DMS 273 (cell line): Measurements from ENCODE around the gene TRIML1.

Experiments used
- DNase-seq: peaks from one replicate; lab custom pipeline; 2025; ENCODE audit not compliant: unreplicated experiment; lab: John Stamatoyannopoulos, UW

Gene TRIML1, protein sequence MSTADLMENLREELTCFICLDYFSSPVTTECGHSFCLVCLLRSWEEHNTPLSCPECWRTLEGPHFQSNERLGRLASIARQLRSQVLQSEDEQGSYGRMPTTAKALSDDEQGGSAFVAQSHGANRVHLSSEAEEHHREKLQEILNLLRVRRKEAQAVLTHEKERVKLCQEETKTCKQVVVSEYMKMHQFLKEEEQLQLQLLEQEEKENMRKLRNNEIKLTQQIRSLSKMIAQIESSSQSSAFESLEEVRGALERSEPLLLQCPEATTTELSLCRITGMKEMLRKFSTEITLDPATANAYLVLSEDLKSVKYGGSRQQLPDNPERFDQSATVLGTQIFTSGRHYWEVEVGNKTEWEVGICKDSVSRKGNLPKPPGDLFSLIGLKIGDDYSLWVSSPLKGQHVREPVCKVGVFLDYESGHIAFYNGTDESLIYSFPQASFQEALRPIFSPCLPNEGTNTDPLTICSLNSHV

DNA sequence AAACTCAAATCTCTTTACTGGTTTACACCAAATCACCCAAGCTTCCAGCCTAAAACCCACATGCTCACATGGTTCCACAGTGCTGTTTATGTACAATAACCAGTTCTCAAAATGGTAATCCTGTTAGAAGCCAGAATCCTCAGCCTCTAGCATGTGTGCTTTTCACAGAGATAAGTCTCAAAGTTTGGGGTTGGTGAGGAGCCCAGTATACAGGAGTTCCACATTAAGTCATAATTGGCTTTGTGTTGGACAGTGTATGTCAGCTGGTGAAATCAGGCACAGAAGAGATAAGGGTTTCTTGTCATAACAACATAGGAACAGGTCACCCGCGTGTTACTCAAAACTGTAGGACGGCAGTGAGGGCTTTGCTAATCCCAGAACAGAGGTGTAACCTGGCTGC lies at the start of gene TRIML1:
TSS of gene TRIML1 (plus strand) at position 301 of the 400 bp plus-strand sequence. CDS start 118 bp downstream, outside the sequence.
- DNase-seq, result no peak

DNA sequence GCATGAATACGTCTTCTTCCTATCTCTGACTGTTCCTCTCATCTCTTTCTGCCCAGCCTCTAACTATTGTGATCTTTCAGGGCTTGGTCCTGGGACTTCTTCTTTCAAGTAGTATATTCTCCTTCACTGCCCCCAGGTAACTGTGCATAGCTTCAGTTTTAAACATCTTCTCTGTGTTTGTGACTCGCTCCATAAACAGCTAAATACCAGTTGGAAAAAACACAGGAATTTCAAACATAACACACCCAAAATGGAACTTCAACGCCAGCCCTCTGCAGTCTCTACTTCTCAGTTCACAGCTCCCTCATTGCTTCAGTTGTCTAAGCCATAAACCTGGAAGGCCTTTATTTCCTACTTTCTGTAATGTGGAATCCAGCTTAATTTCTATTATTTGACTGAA lies 46.4 kb upstream of the TRIML1 start:
- DNase-seq, result no peak

DNA sequence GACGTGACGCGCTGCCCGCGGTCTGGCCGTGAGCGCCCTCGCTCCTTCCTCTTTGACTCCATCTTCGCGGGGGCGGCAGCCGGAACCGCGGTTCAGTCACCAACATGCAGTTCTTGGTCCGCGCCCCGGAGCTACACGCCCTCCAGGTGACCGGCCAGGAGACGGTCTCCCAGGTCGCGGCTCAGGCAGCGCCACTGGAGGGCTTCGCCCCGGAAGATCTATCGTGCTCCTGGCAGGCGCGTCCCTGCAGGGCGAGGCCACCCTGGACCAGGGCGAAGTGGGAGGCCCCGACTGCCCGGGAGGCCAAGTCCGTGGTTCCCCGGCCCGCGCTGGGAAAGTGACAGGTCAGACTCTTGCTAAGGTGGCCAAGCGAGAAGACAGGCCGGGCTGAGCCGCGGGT lies 32.8 kb upstream of the TRIML1 start:
- no peak for DNase-seq

DNA sequence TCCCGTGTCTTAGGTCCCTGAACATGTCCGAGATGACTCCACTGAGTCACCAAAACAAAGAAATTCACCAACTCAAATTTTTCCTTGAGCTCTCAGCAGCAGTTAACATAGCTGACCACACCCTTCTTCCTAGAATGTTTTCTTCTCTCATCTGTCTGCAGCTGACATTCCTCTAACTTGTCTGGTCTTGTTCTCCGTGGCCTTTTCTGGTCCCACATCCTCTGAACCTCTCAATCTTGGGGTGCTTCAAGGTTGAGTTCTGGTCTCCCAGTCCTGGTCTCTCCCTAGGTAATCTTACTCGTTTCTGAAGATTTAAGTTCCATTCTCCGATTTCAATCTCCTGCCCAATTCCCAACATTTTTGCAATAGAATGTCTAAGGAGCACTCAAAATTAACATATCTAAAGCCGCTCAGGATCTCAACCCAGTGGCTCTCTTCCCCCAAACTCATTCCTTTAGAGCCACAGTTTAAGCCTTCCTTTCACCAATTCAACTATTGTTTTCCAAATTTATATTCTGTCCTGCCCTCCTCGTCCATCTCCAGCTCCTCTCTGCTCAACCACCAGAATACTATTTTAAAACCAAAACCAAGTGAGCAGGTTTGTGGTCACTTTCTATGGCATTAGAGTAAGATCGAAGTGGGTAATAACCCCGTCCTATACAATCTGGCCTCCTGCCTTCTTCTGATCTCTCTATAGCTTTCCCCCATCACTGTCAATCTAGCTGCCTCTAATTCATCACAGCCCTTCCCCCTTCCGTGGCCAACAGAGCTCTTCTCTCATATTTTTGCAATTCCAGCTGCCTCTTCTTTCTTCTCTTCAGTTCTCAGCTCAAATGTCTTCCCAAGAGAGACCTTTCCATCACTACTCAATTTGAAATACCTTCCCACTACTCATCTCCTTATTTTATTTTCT lies 31.1 kb upstream of the TRIML1 start:
- no peak for DNase-seq

DNA sequence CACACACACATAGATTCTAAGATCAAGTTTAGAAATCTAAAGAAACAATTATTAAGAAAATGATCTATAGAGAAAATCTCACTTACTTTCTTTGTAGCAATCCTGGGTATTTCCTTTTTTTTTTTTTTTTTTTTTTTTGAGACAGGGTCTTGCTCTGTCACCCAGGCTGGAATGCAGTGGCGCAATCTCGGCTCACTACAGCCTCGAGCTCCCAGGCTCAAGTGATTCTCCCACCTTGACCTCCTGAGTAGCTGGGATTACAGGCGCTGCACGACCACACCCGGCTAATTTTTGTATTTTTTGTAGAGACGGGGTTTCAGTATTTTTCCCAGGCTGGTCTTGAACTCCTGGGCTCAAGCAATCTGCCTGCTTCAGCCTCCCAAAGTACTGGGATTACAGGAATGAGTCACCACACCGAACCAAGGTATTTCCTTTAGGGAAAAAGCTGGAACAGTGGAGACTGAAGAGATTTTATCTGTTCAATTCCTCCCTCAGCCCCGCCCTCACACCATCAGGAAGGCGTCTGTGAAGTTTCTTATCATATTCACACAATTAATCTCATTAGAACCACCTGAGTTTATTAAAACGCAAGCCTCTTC lies 30.0 kb upstream of the TRIML1 start, which contains the start of gene TRIML2:
TSS of gene TRIML2 (minus strand) at position 447 of the 599 bp plus-strand sequence. CDS start 4,235 bp downstream, outside the sequence.
- no peak for DNase-seq

DNA sequence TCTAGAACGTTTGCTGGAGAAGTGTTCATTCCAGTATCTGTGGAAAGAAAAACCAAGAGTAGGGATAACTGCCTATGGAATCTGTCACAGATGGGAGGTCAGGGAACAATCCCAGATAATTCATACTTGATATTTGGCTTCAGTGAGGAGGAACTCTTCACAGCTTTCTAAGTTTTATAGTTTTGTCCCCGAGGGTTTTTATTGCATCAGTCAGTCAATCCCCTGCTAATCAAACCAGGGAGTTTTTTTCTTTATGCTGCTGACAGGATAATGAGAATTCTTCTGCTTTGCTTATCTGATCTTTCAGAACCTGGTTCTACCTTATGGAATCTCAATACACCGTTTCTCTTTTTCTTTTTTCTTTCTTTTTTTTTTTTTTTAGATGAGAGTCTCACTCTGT lies 29.2 kb upstream of the TRIML1 start:
- DNase-seq, result no peak

DNA sequence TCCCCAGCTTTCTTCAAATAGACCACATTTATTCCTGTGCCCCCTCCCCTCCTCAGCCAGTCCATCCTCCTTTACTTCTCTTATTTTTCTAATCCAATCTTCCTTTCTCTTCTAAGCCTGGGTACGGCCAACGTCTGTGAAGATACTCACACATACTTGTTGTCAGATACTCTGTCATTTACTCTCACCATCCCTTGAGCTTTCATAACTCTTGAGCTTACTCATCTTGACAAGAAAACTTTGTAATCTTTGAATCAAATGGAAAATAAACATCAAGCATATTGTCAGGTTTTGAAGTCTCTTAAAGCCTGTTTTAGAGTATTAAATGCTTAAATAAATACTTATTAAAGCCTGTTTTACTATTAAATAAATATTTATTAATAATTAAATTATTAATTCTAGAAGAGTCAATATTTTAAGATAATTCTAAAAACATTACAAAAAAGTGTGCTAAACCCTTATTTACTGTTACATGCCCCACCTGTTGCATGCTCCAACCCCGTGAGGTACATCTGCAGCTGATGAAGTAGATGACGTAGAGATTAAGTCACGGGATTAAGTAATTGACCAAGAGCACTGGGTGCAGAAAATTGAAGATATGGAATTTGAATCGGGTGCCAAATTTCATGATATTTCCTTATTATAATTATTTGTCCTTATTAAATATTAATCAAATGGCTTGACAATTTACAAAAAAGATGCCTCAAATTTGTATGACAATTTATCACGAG lies 28.3 kb upstream of the TRIML1 start:
- DNase-seq, result no peak

DNA sequence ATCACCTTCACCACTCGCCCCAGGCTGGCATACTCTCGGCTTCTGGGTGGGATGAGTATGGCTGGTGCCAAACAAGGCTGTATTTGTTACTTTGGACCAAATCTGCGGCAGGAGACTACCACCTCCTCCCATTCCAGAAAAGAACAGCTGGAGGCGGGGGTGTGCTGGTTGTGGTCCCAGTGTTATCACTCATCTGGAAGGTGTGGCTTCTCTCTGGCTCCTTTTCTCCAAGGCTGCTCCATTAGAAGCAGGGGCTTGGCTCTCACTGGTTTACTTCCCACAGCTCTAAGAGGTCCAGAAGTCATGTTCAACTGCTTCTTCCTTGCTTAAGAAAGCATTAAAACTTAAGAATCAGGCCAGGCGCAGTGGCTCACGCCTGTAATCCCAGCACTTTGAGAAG lies 27.3 kb upstream of the TRIML1 start:
- DNase-seq, result no peak

DNA sequence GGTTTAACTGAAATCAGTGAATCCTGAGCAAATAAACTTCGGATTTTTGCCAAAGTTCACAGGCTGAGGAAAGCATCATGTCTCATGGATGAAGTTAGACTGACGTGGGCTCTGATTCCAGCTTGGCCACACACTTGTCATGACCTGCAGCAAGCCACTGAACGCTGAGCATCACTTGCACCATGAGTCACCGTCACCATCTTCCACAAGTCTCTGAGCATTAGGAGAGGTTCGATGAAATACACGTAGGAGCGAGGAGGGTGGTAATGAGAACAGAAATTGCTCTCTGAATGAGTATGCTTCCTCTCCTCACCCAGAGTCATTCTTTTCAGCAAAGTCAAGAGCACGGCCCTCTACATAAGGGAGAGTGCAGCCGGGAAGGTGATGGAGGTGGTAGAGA lies 26.1 kb upstream of the TRIML1 start:
- no peak for DNase-seq

DNA sequence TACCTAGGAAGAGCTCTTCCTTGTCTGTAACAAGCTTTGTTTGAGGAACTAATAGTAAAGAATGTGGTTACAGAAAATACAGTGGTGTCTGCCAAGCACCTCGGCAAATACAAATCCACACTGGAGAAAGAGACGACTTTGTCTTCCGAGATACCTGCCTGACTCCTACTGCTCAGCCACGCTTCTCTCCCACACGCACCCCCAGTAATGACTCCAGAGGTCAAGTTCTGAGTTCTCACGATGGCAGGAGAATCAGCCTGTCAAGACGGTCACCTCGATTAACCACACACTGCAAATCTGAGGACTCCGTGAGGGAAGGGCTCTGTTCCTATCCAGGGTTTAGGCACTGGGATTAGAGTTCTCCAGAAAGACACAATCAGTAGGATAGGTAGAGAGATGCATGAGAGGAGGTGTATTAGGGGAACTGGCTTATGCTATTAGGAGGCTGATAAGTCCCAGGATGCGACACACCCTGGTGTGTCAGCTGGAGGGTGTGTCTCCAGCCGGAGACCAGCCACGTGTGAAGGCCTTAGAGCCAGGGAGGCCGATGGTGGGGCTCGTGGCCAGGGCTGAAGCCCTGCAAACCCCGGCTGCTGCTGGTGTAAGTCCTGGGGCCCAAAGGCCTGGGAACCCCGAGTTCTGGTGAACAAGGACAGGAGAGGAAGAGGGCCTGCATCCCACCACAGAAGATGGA lies 21.5 kb upstream of the TRIML1 start:
- no peak for DNase-seq

DNA sequence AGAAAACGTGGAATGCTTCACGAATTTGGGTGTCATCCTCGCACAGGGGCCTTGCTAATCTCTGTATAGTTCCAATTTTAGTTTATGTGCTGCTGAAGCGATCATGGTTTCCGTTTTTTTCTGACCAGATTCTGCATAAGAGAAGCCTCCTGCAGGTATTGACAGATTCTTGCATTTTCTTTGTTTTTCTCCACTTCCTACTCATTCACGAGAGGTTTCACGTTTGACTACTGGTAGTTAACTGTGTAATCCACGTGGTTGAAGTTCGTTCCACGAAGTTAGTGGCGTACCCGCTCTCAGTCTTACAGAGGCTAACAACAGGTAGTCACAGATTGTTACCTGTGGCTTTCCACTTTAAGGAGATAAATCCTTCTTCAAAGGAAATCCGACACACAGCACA lies 17.7 kb upstream of the TRIML1 start:
- no peak for DNase-seq

DNA sequence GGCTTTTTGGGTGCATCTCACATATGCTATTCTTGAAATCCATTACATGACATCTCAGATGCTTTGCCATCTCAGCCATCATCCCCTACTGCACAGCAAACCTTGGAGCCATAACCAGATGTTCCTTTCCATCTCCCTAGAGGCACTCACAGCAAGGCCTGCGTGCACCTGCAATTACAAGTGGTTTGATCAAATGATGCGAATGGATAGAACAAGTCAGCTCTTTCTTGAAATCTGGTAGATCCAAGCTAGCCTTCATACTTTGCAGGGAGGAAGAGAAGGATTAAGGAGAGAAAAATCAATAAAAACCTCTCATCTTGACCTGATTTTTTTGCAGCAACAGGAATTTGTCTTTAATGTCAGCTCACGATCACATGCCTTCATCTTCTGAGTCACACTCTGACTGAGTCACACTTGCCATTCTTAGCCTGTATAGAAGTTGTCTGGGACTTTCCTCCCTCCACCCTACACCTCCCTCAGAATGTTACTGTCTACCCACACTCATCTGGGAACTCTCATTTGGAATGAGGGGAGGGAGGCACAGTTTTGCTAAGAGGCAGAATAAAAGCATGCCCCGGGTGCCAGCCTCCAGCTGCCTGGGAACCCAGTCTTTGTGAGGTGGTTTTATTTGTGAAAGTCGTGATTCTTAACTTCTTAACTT lies 11.9 kb upstream of the TRIML1 start:
- DNase-seq, result no peak

DNA sequence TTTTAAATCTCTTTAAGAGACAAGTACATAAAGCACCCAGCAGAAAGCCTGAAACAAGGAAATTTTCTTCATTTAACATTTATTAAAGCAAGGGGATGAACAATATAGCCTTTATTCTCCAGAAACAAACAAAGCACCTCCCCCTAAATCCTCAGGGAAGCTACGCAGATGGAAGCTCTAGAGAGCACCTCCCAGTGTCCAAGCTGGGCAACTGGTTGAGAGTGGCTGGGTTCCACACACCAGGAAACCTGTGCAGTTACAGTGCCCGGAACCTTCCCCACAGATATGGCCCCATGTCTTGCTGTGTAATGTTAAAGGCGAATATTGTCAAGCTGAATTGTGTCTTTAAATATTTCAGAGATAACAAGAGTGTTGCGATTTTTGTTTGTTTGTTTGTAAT lies 8.9 kb upstream of the TRIML1 start:
- DNase-seq, result no peak

DNA sequence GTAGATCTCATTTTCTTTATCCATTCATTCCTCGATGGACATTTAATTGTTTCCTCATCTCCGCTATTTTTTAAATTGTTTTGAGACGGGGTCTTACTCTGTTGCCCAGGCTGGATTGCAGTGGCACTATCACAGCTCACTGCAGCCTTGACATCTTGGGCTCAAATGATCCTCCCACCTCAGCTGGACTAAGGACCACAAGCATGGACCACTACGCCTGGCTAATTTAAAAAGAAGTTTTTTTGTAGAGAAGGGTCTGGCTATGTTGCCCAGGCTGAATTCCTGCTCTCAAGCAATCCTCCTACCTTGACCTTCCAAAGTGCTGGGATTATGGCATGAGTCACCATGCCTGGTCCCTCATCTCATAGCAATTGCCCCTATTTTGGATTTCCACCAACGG lies 7.0 kb upstream of the TRIML1 start:
- no peak for DNase-seq

DNA sequence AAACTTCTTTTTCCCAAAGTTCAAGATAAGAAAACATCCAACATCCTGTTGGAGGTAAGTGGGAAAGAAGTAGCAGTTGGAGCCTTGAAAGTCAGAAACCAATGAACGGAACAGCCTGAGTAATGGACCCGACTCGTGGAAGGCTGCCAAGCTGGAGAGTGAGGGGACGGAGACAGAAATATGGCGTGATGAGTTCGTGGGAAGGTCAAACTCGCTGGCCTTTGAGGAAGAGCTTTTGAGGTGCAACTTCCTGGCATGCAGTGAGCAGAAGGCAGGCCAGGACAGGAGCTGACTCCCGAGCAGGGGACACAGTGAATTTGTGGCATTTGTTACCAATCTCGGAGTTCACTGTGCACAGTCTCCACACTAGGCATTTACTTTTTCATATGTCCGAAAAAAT lies 1.0 kb upstream of the TRIML1 start:
- no peak for DNase-seq

DNA sequence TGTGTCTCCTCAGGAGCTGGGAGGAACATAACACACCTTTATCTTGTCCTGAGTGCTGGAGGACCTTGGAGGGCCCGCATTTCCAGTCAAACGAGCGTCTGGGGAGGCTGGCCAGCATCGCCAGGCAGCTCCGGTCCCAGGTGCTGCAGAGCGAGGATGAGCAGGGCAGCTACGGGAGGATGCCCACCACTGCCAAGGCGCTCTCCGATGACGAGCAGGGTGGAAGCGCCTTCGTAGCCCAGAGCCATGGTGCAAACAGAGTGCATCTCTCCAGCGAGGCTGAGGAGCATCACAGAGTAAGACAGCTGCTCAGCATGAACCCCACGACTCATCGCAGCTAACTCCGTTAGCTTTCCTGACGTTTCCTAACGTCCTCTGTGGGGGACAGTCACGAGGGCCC lies 430 bp downstream of the TRIML1 start:
- no peak for DNase-seq

DNA sequence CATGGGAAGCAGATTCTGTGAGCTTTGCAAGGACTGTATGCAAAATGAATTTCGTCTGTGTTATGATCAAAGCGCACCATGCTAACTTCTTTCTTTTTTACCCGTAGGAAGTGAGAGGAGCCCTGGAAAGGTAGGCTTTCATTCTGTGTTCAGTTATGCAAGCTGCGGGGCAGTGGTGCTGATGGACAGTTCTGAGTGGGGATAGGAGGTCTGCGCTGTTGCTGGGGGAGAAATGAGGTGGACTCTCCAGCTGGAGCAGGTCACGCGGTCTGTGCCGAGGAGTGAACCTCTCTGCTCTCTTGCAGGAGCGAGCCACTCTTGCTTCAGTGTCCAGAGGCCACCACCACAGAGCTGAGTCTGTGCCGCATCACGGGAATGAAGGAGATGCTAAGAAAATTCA lies 4.5 kb downstream of the TRIML1 start:
- DNase-seq, result no peak

DNA sequence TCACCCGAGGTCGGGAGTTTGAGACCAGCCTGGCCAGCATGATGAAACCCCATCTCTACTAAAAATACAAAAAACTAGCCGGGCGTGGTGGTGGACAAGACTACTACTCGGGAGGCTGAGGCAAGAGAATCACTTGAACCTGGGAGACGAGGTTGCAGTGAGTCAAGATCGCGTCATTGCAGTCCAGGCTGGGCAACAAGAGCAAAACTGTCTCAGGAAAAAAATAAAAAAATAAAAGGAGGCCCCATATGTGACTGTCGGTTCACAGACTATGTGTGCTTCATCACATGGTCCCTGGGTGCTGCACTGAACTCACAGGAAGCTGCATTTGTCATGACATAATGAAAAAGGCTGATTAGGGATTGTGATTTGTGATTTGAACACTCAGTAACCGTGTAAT lies 6.4 kb downstream of the TRIML1 start:
- no peak for DNase-seq

DNA sequence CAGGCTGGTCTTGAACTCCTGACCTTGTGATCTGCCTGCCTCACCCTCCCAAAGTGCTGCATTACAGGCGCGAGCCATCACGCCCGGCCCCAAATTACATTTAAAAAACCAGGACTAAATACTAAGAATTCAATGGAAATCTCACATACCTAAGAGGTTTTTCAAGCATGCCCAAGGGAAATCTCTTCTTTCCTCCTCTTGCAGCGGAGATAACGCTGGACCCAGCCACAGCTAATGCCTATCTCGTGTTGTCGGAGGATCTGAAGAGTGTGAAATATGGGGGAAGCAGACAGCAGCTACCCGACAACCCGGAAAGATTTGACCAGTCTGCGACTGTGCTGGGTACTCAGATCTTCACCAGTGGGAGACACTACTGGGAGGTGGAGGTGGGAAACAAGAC lies 7.4 kb downstream of the TRIML1 start:
- no peak for DNase-seq

DNA sequence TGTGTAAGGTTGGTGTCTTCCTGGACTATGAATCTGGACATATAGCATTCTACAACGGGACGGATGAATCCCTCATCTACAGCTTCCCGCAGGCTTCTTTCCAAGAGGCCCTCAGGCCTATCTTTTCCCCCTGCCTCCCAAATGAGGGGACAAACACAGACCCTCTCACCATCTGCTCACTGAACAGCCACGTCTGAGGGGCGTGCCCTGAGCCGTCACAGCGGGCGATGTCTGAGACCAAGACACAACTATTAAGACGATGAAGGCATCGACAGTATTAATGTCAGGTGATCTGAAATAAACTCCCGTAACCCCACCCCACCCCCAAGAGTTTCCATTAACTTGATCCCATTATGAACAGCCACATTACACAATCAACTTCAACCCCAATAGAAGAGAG lies 7.9 kb downstream of the TRIML1 start:
- no peak for DNase-seq
